HG02973 (cell line): ENCODE measurements around the gene SRSF2.
"Not testable (repeated sequence)": the region's sequence is repeated elsewhere in the genome, so short reads cannot be mapped to it uniquely, and the experiment has no call there.

Experiments used
- ATAC-seq: cut with Tn5 transposase; IDR thresholded peaks from one replicate; pipeline ENCODE4 v1.9.1; 2021; ENCODE audit warnings: moderate library complexity; ENCODE audit not compliant: unreplicated experiment

Gene SRSF2

GRCh38 chr17:76702076-76702475 is 35.1 kb downstream of the SRSF2 start:
- ATAC-seq, result no peak

GRCh38 chr17:76701471-76701967 is 35.6 kb downstream of the SRSF2 start:
- ATAC-seq, result no peak

- no peak for ATAC-seq
These were observed 36.3 kb downstream of the SRSF2 start for GRCh38 chr17:76700617-76701470.

GRCh38 chr17:76700270-76700616 is 36.9 kb downstream of the SRSF2 start:
- ATAC-seq, result no peak

- not testable (repeated sequence) for ATAC-seq
These were observed 38.6 kb downstream of the SRSF2 start for GRCh38 chr17:76698466-76698977.

GRCh38 chr17:76697702-76698465 is 39.2 kb downstream of the SRSF2 start:
- no peak for ATAC-seq

- no peak for ATAC-seq
These were observed 40.1 kb downstream of the SRSF2 start for GRCh38 chr17:76696763-76697701.

GRCh38 chr17:76695059-76695831 is 41.9 kb downstream of the SRSF2 start:
- no peak for ATAC-seq

GRCh38 chr17:76691379-76692191 is 45.5 kb downstream of the SRSF2 start:
- ATAC-seq, result no peak

GRCh38 chr17:76690596-76691280 is 46.4 kb downstream of the SRSF2 start:
- ATAC-seq, result no peak

- ATAC-seq, result no peak
These were observed 47.3 kb downstream of the SRSF2 start for GRCh38 chr17:76689859-76690258.

- ATAC-seq, result no peak
These were observed 48.9 kb downstream of the SRSF2 start for GRCh38 chr17:76688165-76688622.

GRCh38 chr17:76687298-76688164 is 49.6 kb downstream of the SRSF2 start:
- no peak for ATAC-seq

- ATAC-seq, result no peak
These were observed 50.4 kb downstream of the SRSF2 start for GRCh38 chr17:76686538-76687297.

- no peak for ATAC-seq
These were observed 51.3 kb downstream of the SRSF2 start for GRCh38 chr17:76685846-76686245.

GRCh38 chr17:76685366-76685765 is 51.8 kb downstream of the SRSF2 start:
- no peak for ATAC-seq

GRCh38 chr17:76684756-76685155 is 52.4 kb downstream of the SRSF2 start:
- ATAC-seq, result no peak
